Activated T-cell treated with anti-CD3 and anti-CD28 coated beads, Interleukin-2, amount 50 U/mL, for 4 hours (primary cell): Measurements from ENCODE around the gene RGS6. TPM values are rescaled to one million over a fixed set of nuclear protein-coding genes. Genes with fewer than 3 reads are reported as not detected.
A peak's percentile ranks its signal among the peaks of the same experiment; 100 is the strongest.

ENCODE experiments used
- ATAC-seq, 2 donors: fragments of 200-7000 bp; cut with Tn5 transposase; one replicate each; pipeline ENCODE4 v1.10.0; 2021
- DNase-seq: peaks from one replicate; pipeline ENCODE4 v3.0.0-alpha.2; 2020
- H3K27me3 Mint-ChIP-seq: one replicate; pipeline ENCODE4 v1.8.0; 2021; ENCODE audit warnings: low read depth, mixed read lengths
- H3K36me3 Mint-ChIP-seq: one replicate; pipeline ENCODE4 v1.8.0; 2022; ENCODE audit warnings: mixed read lengths; ENCODE audit not compliant: insufficient read depth
- H3K4me1 Mint-ChIP-seq: one replicate; pipeline ENCODE4 v1.8.0; 2021; ENCODE audit warnings: low read depth, mixed read lengths
- H3K4me3 Mint-ChIP-seq: one replicate; pipeline ENCODE4 v1.8.0; 2021; ENCODE audit warnings: mild to moderate bottlenecking, moderate library complexity, mixed read lengths
- H3K9me3 Mint-ChIP-seq: one replicate; pipeline ENCODE4 v1.8.0; 2021; ENCODE audit warnings: mixed read lengths
- total RNA-seq, 3 donors: library from RNA; stranded (reverse); gene quantifications; one replicate each; pipeline ENCODE4 v1.2.1, GENCODE V29; 2021

Gene RGS6
- total RNA-seq, 3 donors from 2014 or later = 0.03 TPM; not detected in 2

DNA sequence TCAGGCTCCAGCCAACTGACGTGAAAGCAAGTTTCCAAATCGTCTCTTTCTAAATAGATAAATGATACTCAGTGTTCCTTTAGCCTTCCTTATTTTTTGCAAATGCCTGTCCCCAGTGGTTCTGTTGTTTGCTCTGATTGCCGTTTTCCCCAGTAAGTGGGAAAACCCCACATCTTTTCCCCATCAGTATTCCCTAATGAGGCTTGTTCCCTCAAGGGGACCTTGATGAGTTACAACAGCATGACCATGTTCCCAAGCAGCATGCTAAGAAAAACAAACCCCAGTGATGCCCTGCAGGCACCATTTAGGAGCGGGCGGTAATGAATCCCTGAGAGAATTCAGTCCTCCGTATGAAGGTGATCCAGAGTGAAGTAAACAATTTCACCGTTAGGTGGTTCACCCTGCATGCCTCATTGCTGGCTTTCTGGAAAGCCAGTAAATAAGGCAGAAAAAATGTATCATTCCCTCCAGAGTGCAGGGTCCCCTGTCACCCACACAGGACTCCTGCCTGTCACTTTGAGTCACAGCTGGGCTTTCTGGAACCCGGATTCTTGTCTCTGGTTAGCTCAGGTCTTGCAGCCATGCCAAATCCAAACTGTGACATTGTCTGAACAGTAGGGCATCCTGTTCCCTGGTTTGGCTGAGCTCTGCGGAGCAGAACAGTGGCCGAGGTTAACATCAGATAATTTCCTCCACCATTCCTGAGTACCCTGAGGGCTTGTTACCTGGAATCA, 222.6 kb downstream of the RGS6 start:
- DNase-seq (no peak), ATAC-seq (peak in 1 of 2 donors; percentile 14)
- no peak overlapping the region for H3K4me3 Mint-ChIP-seq
- no peaks in the 10 kb centered on the region for H3K4me1 Mint-ChIP-seq
- H3K9me3 Mint-ChIP-seq = peaks cover 16% of the 10 kb centered on the region
- H3K27me3 Mint-ChIP-seq = peaks cover 25% of the 10 kb centered on the region
- no peaks in the 10 kb centered on the region for H3K36me3 Mint-ChIP-seq

DNA sequence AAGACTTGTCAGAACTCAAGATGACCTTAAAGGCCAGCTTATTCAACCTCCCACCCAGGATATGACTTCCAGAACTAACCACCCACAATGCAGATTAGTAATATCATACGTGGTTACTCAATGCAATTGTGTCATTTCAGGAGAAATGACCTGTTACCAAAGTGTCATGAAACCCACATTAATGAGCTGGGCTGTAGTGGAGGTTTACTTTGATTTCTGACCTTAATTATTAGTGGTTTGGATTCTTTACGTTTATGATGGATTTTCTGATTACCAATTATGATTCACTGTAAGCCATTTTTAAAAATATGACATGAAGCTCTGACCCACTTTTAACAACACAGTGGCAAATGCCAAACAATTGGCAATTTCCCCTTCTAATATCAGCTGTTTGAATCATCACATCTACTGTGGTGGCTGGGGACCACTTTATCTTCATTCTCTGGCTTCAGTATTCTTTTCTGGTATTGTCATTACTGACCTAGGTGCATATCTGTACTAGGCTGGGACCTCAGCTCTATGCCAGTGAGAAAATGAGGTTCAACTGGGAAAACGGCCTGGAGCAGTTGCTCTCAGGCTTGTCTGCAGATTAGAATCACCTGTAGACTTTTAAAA, 223.3 kb downstream of the RGS6 start:
- H3K4me1 Mint-ChIP-seq = no peaks in the 10 kb centered on the region
- no peaks in the 10 kb centered on the region for H3K36me3 Mint-ChIP-seq
- peaks cover 21% of the 10 kb centered on the region for H3K27me3 Mint-ChIP-seq
- DNase-seq (no peak), ATAC-seq (peak; percentile 14 to 50)
- H3K4me3 Mint-ChIP-seq = no peak overlapping the region
- peaks cover 16% of the 10 kb centered on the region for H3K9me3 Mint-ChIP-seq

DNA sequence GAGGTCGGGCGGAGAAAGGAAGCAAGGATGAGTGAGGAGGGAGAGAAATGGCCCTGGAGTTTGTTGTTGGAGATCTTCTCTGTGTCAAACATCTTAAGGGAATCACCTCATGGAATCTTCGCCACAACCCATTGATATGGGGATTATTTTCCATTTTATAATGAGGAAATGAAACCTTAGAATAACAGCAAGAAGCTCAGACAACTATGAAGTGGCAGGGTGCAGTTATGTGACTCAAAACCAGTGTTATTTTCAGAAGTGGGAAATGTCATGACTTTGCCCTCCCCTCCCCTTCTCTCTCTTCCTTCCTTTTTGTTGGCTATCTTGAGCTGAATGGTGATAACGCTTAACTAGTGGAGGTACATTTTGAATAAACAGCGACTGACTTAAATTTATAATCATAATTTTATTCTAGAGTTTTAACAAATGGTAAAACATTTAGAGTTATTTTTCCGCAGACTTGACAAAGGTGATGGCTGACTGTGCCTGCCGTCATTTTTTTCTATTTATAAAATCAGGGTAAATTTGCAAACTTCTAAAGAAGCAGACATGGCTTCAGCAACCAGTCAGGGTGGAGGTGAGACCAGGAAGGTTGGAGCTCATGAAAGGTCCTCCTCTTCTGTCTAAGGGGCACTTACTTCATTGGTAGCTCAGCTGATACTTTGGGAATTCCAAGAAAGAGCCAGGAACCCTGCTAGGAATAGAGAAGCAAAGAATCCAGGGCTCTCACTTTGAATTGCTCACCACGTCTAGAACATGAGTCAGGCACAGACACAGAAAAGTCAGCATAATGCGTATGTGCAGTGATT, 232.4 kb downstream of the RGS6 start:
- ATAC-seq = no peak
- no peaks in the 10 kb centered on the region for H3K4me1 Mint-ChIP-seq
- no peak for DNase-seq
- H3K27me3 Mint-ChIP-seq = peaks cover 10% of the 10 kb centered on the region
- no peak overlapping the region for H3K4me3 Mint-ChIP-seq
- H3K36me3 Mint-ChIP-seq = no peaks in the 10 kb centered on the region
- H3K9me3 Mint-ChIP-seq = no peaks in the 10 kb centered on the region

DNA sequence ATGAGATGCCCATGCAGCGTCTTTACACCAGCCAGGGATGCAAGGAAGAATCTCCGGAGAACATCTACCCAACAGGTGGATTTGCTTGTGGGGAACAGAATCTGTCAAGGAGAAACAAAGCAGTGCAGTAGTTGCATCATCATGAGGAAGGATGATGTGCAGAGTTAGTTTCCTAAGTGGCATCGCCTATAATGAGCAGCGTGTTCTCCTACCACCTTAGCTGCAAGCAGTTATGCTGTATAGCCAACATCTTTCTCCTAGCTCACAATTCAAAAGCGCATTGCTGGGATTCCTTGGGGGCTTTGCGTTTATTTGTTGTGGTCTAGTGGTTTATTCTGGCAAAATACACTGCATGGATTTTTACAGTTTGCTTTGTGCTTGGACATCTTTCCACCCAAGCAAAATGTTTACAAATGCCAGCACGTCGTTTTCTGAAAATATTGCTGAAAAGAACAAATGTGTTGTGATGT, 233.0 kb downstream of the RGS6 start:
- no peaks in the 10 kb centered on the region for H3K9me3 Mint-ChIP-seq
- no peak for DNase-seq
- no peaks in the 10 kb centered on the region for H3K36me3 Mint-ChIP-seq
- peaks cover 10% of the 10 kb centered on the region for H3K27me3 Mint-ChIP-seq
- no peak for ATAC-seq
- no peaks in the 10 kb centered on the region for H3K4me1 Mint-ChIP-seq
- no peak overlapping the region for H3K4me3 Mint-ChIP-seq

DNA sequence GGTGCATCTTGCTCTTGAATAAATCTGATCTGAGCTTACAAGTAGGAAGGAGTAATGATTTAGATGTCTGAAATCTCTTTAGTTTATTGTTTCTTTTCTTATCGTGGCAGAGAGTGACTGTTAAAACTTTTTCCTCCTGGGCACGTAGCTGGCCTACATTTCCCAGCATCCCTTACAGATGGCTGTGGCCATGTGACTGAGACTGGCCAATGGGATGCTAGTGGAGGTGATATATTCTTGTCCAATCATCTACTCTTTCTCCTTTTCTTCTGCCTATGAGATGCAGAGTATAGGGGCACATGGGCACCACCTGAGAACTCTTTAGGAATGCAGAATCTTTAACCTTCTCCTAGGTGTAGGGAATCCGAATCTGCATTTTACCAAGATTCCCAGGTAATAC, 237.3 kb downstream of the RGS6 start:
- ATAC-seq (peak in 1 of 2 donors; percentile 30), DNase-seq (no peak)
- H3K4me1 Mint-ChIP-seq = no peaks in the 10 kb centered on the region
- no peak overlapping the region for H3K4me3 Mint-ChIP-seq
- H3K36me3 Mint-ChIP-seq = no peaks in the 10 kb centered on the region
- H3K9me3 Mint-ChIP-seq = no peaks in the 10 kb centered on the region
- peaks cover 3% of the 10 kb centered on the region for H3K27me3 Mint-ChIP-seq

DNA sequence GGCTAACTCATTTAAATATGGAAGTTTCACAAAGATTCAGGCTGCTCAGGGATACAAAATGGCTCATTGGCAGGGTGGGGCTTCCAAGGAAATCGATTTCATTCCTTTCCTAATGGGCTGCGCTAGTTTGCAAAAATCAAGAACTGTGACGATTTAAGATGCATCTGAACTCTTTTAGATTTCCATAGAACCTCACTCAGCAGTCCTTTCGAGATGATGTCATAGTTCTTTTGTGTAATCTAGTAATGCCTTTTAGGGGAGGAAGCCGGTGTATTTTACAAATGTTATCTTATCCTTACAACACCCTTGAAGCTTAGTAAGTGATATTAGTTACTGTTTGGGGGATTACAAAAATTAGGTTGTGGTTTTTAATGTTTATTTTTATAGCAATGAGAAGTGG, 239.8 kb downstream of the RGS6 start:
- no peaks in the 10 kb centered on the region for H3K4me1 Mint-ChIP-seq
- peaks cover 3% of the 10 kb centered on the region for H3K27me3 Mint-ChIP-seq
- DNase-seq (no peak), ATAC-seq (no peak)
- H3K36me3 Mint-ChIP-seq = no peaks in the 10 kb centered on the region
- H3K9me3 Mint-ChIP-seq = no peaks in the 10 kb centered on the region
- no peak overlapping the region for H3K4me3 Mint-ChIP-seq

DNA sequence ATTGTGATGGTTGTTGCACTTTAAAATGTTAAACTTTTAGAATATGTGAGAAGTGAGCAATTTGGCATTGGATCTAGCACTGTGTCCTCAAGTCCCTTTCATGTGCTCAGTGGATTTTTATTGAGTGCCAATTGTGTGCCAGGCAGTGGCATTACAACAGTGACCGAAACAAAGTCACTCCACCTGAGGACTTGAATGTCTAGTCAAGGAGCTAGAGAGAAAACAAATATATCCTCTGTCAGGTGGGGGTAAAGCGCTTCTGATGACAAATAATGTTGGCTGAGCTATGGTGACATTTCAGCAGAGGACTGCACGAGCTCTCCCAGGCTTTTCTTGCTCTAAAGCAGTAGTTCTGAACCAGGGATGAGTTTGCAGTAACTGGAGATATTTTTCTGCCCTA, 240.4 kb downstream of the RGS6 start:
- H3K36me3 Mint-ChIP-seq = no peaks in the 10 kb centered on the region
- no peaks in the 10 kb centered on the region for H3K9me3 Mint-ChIP-seq
- no peaks in the 10 kb centered on the region for H3K4me1 Mint-ChIP-seq
- no peak for DNase-seq
- no peak for ATAC-seq
- no peak overlapping the region for H3K4me3 Mint-ChIP-seq
- peaks cover 3% of the 10 kb centered on the region for H3K27me3 Mint-ChIP-seq

DNA sequence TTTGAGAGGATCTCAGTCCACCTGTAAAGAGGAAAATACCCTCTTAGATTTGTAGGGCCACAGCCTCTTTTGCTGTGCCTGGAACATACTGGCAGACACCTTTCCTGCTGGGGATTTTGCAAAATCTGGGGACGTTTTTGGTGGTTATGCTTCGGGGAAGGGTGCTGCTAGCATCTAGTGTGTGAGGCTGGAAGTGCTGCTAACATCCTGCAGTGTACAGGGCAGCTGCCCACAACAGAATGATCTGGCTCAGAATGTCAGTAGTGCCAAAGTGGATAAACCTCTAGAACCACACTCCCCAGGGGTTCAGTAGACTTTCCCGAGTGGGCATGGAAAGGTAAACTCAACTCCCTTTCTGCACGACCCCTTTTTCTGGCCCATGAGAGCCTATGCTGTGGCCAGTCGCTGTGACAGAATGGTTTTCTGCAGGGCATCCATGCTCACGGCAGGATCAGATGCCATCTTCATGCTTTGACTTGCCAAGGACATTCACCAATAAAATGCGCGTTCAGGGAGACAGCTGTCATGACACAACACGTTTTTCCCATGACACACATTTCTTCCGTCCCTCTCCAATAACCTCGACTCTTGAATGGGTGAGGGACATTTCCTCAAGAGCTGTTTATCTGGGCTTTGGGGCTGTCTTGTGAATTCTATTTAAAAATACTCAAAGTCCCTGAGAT, 240.9 kb downstream of the RGS6 start:
- Mint-ChIP-seq H3K4me1 (no peaks in the 10 kb centered on the region), H3K36me3 (no peaks in the 10 kb centered on the region), H3K27me3 (peaks cover 7% of the 10 kb centered on the region), H3K9me3 (peaks cover under 1% of the 10 kb centered on the region), H3K4me3 (no peak overlapping the region)
- DNase-seq (no peak), ATAC-seq (no peak)

DNA sequence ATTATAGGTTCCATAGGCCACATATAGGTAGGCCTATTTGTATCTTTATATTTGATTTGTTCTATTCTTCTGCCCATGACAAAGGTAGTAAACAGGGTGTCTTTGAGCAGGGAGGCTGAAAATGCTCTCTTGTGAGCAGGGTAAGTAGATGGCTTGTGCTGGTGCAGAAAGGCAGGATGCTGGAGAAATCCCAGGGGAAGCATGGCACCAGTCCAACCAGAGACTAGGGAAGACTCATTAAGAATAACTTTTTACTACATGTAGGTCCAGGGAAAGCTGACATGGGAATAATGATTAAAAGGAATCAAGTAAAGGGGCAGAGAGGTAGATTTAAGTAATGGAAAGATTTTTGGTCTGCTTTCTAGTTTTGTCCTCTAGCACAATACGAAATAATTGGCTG, 245.0 kb downstream of the RGS6 start:
- Mint-ChIP-seq H3K27me3 (peaks cover 9% of the 10 kb centered on the region), H3K4me1 (no peaks in the 10 kb centered on the region), H3K4me3 (no peak overlapping the region), H3K9me3 (peaks cover 12% of the 10 kb centered on the region), H3K36me3 (no peaks in the 10 kb centered on the region)
- ATAC-seq (no peak), DNase-seq (no peak)

DNA sequence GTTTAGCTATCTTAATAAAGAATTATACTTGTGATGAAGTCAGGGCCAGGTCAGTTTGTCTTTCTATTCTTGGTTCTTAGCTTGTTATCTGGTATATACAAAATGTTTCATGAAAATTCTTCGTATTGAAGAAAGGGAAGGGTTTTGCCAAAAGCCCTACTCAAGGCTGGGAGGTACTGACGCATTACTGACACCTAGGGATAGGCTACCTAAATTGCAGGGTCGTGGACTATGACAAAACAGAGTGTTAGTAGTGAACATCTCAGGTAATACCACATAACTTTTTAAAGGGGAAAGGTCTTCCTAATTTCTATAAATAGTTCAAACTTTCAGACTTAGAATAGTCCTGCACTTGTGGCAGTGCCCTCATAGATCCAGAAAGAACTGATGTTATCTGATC, 246.3 kb downstream of the RGS6 start:
- H3K27me3 Mint-ChIP-seq = peaks cover 9% of the 10 kb centered on the region
- H3K9me3 Mint-ChIP-seq = peaks cover 12% of the 10 kb centered on the region
- DNase-seq = no peak
- no peaks in the 10 kb centered on the region for H3K36me3 Mint-ChIP-seq
- ATAC-seq = no peak
- H3K4me3 Mint-ChIP-seq = no peak overlapping the region
- no peaks in the 10 kb centered on the region for H3K4me1 Mint-ChIP-seq

DNA sequence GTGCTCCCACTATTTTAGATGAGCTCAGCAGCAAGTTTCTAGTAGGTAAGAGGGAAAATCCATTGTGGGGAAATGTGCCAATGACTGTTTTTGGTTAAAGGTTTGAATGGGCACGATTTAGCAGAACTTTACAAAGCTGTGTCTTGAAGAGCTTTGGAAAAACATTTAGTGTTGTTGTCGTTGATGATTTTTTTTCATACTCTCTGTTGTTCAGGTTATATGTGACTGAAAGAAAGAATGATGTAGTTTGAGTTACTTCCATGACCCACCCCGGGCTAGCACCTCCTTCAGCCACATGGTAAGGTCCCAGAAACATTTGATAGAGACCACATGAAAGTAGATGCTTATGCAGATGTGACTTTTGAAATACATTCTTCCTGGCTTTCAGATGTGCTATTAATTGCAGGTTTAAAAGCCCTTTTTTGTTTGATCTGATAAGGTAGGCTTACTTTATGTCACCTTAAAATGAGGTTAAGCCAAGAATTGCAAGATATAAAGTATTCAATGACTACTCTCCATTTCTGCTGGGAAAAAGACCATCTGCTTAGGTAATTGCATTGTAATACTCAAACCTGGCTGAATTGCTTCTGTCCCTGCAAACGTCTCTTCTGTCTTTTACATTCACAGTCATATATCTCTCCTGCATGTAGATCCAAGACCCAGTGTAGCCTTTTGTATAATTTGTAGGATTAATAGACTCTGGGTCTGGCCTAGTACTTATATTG, 250.6 kb downstream of the RGS6 start:
- DNase-seq = no peak
- H3K27me3 Mint-ChIP-seq = peaks cover 9% of the 10 kb centered on the region
- no peak for ATAC-seq
- H3K9me3 Mint-ChIP-seq = peaks cover 12% of the 10 kb centered on the region
- no peaks in the 10 kb centered on the region for H3K36me3 Mint-ChIP-seq
- H3K4me3 Mint-ChIP-seq = no peak overlapping the region
- H3K4me1 Mint-ChIP-seq = no peaks in the 10 kb centered on the region

DNA sequence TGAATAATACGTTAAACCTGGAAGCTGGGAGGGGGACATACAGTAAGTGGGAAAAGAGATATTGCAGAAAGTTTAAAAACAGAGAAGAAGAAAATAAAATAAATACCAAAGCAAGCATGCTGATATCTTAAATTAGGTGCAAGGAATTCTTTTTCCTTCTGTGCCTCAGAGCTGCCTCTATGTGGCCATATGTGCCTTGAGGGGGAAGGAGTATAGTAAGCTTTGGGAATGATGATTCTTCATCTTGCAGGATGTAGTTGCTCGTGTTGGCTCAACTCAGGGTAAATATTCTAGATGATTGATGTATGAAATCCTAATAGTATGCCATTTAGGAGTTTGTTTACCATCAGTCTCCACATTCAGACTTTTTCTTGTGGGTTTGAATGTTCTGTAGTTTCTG, 251.4 kb downstream of the RGS6 start:
- no peak overlapping the region for H3K4me3 Mint-ChIP-seq

DNA sequence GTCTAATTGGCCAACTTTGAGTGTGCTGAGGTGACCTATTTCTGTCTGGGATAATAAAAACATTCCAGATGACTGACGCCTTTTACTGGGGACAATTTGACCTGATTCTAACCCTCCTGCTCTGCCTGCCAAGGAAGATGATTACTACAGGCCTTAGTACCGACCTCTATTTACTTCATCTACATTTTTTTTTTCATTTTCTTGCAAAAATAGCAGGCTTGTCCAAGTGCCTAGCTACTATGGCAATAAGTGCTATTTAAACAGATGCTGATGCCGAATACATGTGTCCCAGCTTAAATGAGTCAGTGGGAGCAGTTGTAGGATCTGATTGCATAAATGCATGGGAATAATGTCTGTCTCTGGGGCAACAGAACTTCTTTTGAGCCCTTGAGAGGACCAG, 254.3 kb downstream of the RGS6 start:
- Mint-ChIP-seq H3K9me3 (no peaks in the 10 kb centered on the region), H3K4me1 (no peaks in the 10 kb centered on the region), H3K36me3 (no peaks in the 10 kb centered on the region), H3K4me3 (no peak overlapping the region), H3K27me3 (peaks cover 1% of the 10 kb centered on the region)
- DNase-seq (no peak), ATAC-seq (no peak)

More for the DNA sequence above, 251.4 kb downstream of the RGS6 start:
- no peaks in the 10 kb centered on the region for H3K4me1 Mint-ChIP-seq
- DNase-seq (no peak), ATAC-seq (no peak)
- peaks cover 8% of the 10 kb centered on the region for H3K9me3 Mint-ChIP-seq
- peaks cover 1% of the 10 kb centered on the region for H3K27me3 Mint-ChIP-seq
- H3K36me3 Mint-ChIP-seq = no peaks in the 10 kb centered on the region
